ENCODE data around the gene GOLGA8S. TPM values are rescaled to one million over a fixed set of nuclear protein-coding genes. Genes with fewer than 3 reads are reported as not detected.
"Not testable (repeated sequence)": the region's sequence is repeated elsewhere in the genome, so short reads cannot be mapped to it uniquely, and the experiment has no call there.

The GOLGA8S gene
- total and polyA plus RNA-seq, 7 experiments from 2014 or later: 0.42 to 0.84 (median 0.57) TPM; not detected in 2

GRCh38 chr15:23364261-23364660, 9.7 kb downstream of the GOLGA8S start:
- H3K27ac Mint-ChIP-seq; H3K36me3 ChIP-seq (ENCODE audit: control insufficient read depth in 2 of 3, insufficient read depth in 3 of 3, low read length in 3 of 3); POLR2A ChIA-PET; H3K4me1 ChIP-seq (ENCODE audit: control insufficient read depth in 2 of 2, insufficient read depth in 2 of 2, low read length in 2 of 2); CTCF ChIA-PET; H3K36me3 Mint-ChIP-seq; intact Hi-C loops (cut with micrococcal nuclease); H3K9me3 ChIP-seq (ENCODE audit: control insufficient read depth in 2 of 3, low read length in 3 of 3); H3K27ac ChIP-seq (ENCODE audit: low read depth, low read length); H3K27me3 ChIP-seq (ENCODE audit: control insufficient read depth in 2 of 2, insufficient read depth in 2 of 2, low read length in 2 of 2); H3K4me3 Mint-ChIP-seq; H3K27me3 Mint-ChIP-seq; DNase-seq; ATAC-seq; H3K4me3 ChIP-seq (ENCODE audit: low read length); H3K9me3 Mint-ChIP-seq; H3K4me1 Mint-ChIP-seq: not testable (repeated sequence)

GRCh38 chr15:23370578-23370977, 16.0 kb downstream of the GOLGA8S start:
- no peaks in the 10 kb centered on the region for H3K36me3 ChIP-seq (ENCODE audit: control insufficient read depth in 2 of 3, insufficient read depth in 3 of 3, low read length in 3 of 3)
- DNase-seq (no peak), ATAC-seq (no peak)
- intact Hi-C loops (cut with micrococcal nuclease): no loop called here
- ChIA-PET POLR2A (no interaction called here), CTCF (no interaction called here)
- Mint-ChIP-seq H3K4me3 (no peak overlapping the region), H3K9me3 (no peaks in the 10 kb centered on the region), H3K27ac (no peak overlapping the region), H3K36me3 (no peaks in the 10 kb centered on the region), H3K4me1 (no peaks in the 10 kb centered on the region), H3K27me3 (peaks cover 0 to 8% (median 0%) of the 10 kb centered on the region in 5 donors)
- H3K4me1 ChIP-seq (ENCODE audit: control insufficient read depth in 2 of 2, insufficient read depth in 2 of 2, low read length in 2 of 2): no peaks in the 10 kb centered on the region
- no peak overlapping the region for H3K4me3 ChIP-seq (ENCODE audit: low read length)
- H3K27ac ChIP-seq (ENCODE audit: low read depth, low read length): no peak overlapping the region
- H3K9me3 ChIP-seq (ENCODE audit: control insufficient read depth in 2 of 3, low read length in 3 of 3): no peaks in the 10 kb centered on the region
- H3K27me3 ChIP-seq (ENCODE audit: control insufficient read depth in 2 of 2, insufficient read depth in 2 of 2, low read length in 2 of 2): no peaks in the 10 kb centered on the region

GRCh38 chr15:23371134-23371533, 16.6 kb downstream of the GOLGA8S start:
- H3K27me3 Mint-ChIP-seq; H3K27me3 ChIP-seq (ENCODE audit: control insufficient read depth in 2 of 2, insufficient read depth in 2 of 2, low read length in 2 of 2); POLR2A ChIA-PET; H3K36me3 Mint-ChIP-seq; H3K27ac Mint-ChIP-seq; H3K4me1 Mint-ChIP-seq; DNase-seq; H3K4me3 ChIP-seq (ENCODE audit: low read length); H3K9me3 ChIP-seq (ENCODE audit: control insufficient read depth in 2 of 3, low read length in 3 of 3); ATAC-seq; H3K27ac ChIP-seq (ENCODE audit: low read depth, low read length); H3K9me3 Mint-ChIP-seq; CTCF ChIA-PET; H3K4me3 Mint-ChIP-seq; H3K36me3 ChIP-seq (ENCODE audit: control insufficient read depth in 2 of 3, insufficient read depth in 3 of 3, low read length in 3 of 3); H3K4me1 ChIP-seq (ENCODE audit: control insufficient read depth in 2 of 2, insufficient read depth in 2 of 2, low read length in 2 of 2); intact Hi-C loops (cut with micrococcal nuclease): not testable (repeated sequence)

GRCh38 chr15:23371868-23372267, 17.3 kb downstream of the GOLGA8S start:
- H3K4me1 Mint-ChIP-seq; DNase-seq; ATAC-seq; H3K27ac ChIP-seq (ENCODE audit: low read depth, low read length); H3K36me3 Mint-ChIP-seq; intact Hi-C loops (cut with micrococcal nuclease); POLR2A ChIA-PET; H3K27ac Mint-ChIP-seq; CTCF ChIA-PET; H3K9me3 ChIP-seq (ENCODE audit: control insufficient read depth in 2 of 3, low read length in 3 of 3); H3K4me3 ChIP-seq (ENCODE audit: low read length); H3K27me3 Mint-ChIP-seq; H3K27me3 ChIP-seq (ENCODE audit: control insufficient read depth in 2 of 2, insufficient read depth in 2 of 2, low read length in 2 of 2); H3K4me3 Mint-ChIP-seq; H3K9me3 Mint-ChIP-seq; H3K4me1 ChIP-seq (ENCODE audit: control insufficient read depth in 2 of 2, insufficient read depth in 2 of 2, low read length in 2 of 2); H3K36me3 ChIP-seq (ENCODE audit: control insufficient read depth in 2 of 3, insufficient read depth in 3 of 3, low read length in 3 of 3): not testable (repeated sequence)

GRCh38 chr15:23372284-23372683, 17.7 kb downstream of the GOLGA8S start:
- H3K27ac Mint-ChIP-seq: no peak overlapping the region
- intact Hi-C loops (cut with micrococcal nuclease): no loop called here

GRCh38 chr15:23372891-23373600, 18.5 kb downstream of the GOLGA8S start:
- H3K9me3 ChIP-seq (ENCODE audit: control insufficient read depth in 2 of 3, low read length in 3 of 3); H3K9me3 Mint-ChIP-seq; H3K4me1 Mint-ChIP-seq; H3K4me3 ChIP-seq (ENCODE audit: low read length); H3K36me3 ChIP-seq (ENCODE audit: control insufficient read depth in 2 of 3, insufficient read depth in 3 of 3, low read length in 3 of 3); ATAC-seq; POLR2A ChIA-PET; H3K4me1 ChIP-seq (ENCODE audit: control insufficient read depth in 2 of 2, insufficient read depth in 2 of 2, low read length in 2 of 2); H3K27me3 ChIP-seq (ENCODE audit: control insufficient read depth in 2 of 2, insufficient read depth in 2 of 2, low read length in 2 of 2); H3K27ac ChIP-seq (ENCODE audit: low read depth, low read length); CTCF ChIA-PET; DNase-seq; H3K27me3 Mint-ChIP-seq; intact Hi-C loops (cut with micrococcal nuclease); H3K36me3 Mint-ChIP-seq; H3K27ac Mint-ChIP-seq; H3K4me3 Mint-ChIP-seq: not testable (repeated sequence)

More at GRCh38 chr15:23372284-23372683, 17.7 kb downstream of the GOLGA8S start:
- Histone ChIP-seq H3K9me3 (ENCODE audit: control insufficient read depth in 2 of 3, low read length in 3 of 3) (no peaks in the 10 kb centered on the region), H3K27ac (ENCODE audit: low read depth, low read length) (no peak overlapping the region), H3K36me3 (ENCODE audit: control insufficient read depth in 2 of 3, insufficient read depth in 3 of 3, low read length in 3 of 3) (no peaks in the 10 kb centered on the region), H3K4me1 (ENCODE audit: control insufficient read depth in 2 of 2, insufficient read depth in 2 of 2, low read length in 2 of 2) (no peaks in the 10 kb centered on the region), H3K27me3 (ENCODE audit: control insufficient read depth in 2 of 2, insufficient read depth in 2 of 2, low read length in 2 of 2) (no peaks in the 10 kb centered on the region), H3K4me3 (ENCODE audit: low read length) (no peak overlapping the region)
- DNase-seq: no peak
- Mint-ChIP-seq H3K4me3 (no peak overlapping the region), H3K27me3 (peaks cover 0 to 8% (median 0%) of the 10 kb centered on the region in 5 donors), H3K4me1 (no peaks in the 10 kb centered on the region), H3K9me3 (no peaks in the 10 kb centered on the region), H3K36me3 (no peaks in the 10 kb centered on the region)
- POLR2A ChIA-PET: no interaction called here
- CTCF ChIA-PET: no interaction called here
- ATAC-seq: no peak

GRCh38 chr15:23374226-23374625, 19.7 kb downstream of the GOLGA8S start:
- H3K4me1 ChIP-seq (ENCODE audit: control insufficient read depth in 2 of 2, insufficient read depth in 2 of 2, low read length in 2 of 2); H3K9me3 ChIP-seq (ENCODE audit: control insufficient read depth in 2 of 3, low read length in 3 of 3); intact Hi-C loops (cut with micrococcal nuclease); DNase-seq; H3K27me3 ChIP-seq (ENCODE audit: control insufficient read depth in 2 of 2, insufficient read depth in 2 of 2, low read length in 2 of 2); H3K27me3 Mint-ChIP-seq; H3K9me3 Mint-ChIP-seq; CTCF ChIA-PET; H3K36me3 ChIP-seq (ENCODE audit: control insufficient read depth in 2 of 3, insufficient read depth in 3 of 3, low read length in 3 of 3); H3K4me3 ChIP-seq (ENCODE audit: low read length); H3K4me1 Mint-ChIP-seq; H3K27ac Mint-ChIP-seq; H3K36me3 Mint-ChIP-seq; POLR2A ChIA-PET; H3K4me3 Mint-ChIP-seq; ATAC-seq; H3K27ac ChIP-seq (ENCODE audit: low read depth, low read length): not testable (repeated sequence)

Data from naive thymus-derived CD4-positive, alpha-beta T cell (primary cell).